SU-DHL-6 (cell line): Measurements from ENCODE around the gene LIPH.

Experiments used
- CTCF ChIP-seq: fragments of 200-600 bp; sonication (generic); IDR thresholded peaks from one replicate; pipeline ENCODE4 v1.5.1; 2017; ENCODE audit warnings: antibody characterized with exemption, mild to moderate bottlenecking, low read length, moderate library complexity; ENCODE audit not compliant: insufficient read depth, poor library complexity, severe bottlenecking
- EZH2phosphoT487 ChIP-seq: fragments of 200-600 bp; sonication (generic), shearing (Covaris generic); conservative IDR thresholded peaks from 2 replicates; pipeline ENCODE4 v1.6.1; 2018; ENCODE audit warnings: mild to moderate bottlenecking, antibody characterized with exemption, low read length, moderate library complexity, mixed read lengths

GRCh38 chr3:185560676-185561075, 8.3 kb upstream of the LIPH start:
- TF ChIP-seq EZH2phosphoT487 (no peak), CTCF (no peak)
